Measurements from ENCODE around the gene PLCXD3.
A peak's percentile ranks its signal among the peaks of the same experiment; 100 is the strongest.

Gene PLCXD3

DNA sequence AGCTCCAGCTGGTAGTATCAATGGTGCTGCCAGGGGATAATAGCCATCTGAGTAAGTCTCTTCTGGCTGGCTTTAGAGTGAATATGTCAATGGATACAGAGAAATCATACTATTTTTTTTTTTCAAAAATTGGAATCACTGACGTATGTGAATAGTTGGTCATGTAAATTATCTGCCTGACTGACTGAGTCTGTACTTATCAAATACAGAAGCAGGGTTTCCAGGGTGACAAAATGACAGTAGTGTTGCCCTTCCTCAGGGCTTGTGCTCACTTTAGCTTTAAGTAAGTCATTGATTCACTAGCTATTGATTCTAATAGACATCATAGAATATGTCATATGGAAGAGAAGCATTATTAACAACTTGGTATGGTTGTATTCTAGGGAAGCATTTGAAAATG is 171.1 kb downstream of the PLCXD3 start:
- TF ChIP-seq, protein P1, sequence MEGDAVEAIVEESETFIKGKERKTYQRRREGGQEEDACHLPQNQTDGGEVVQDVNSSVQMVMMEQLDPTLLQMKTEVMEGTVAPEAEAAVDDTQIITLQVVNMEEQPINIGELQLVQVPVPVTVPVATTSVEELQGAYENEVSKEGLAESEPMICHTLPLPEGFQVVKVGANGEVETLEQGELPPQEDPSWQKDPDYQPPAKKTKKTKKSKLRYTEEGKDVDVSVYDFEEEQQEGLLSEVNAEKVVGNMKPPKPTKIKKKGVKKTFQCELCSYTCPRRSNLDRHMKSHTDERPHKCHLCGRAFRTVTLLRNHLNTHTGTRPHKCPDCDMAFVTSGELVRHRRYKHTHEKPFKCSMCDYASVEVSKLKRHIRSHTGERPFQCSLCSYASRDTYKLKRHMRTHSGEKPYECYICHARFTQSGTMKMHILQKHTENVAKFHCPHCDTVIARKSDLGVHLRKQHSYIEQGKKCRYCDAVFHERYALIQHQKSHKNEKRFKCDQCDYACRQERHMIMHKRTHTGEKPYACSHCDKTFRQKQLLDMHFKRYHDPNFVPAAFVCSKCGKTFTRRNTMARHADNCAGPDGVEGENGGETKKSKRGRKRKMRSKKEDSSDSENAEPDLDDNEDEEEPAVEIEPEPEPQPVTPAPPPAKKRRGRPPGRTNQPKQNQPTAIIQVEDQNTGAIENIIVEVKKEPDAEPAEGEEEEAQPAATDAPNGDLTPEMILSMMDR (IDR thresholded peaks at IDR 0.05) = no peak
- Histone ChIP-seq H3K27ac (no peak overlapping the region), H3K4me3 (no peak overlapping the region)
- no peak for DNase-seq (ENCODE audit: low spot score)

GRCh38 chr5:41338136-41338675 is 172.2 kb downstream of the PLCXD3 start:
- TF ChIP-seq, protein P1 (IDR thresholded peaks at IDR 0.05) = no peak
- Histone ChIP-seq H3K4me3 (no peak overlapping the region), H3K27ac (no peak overlapping the region)
- no peak for DNase-seq (ENCODE audit: low spot score)

DNA sequence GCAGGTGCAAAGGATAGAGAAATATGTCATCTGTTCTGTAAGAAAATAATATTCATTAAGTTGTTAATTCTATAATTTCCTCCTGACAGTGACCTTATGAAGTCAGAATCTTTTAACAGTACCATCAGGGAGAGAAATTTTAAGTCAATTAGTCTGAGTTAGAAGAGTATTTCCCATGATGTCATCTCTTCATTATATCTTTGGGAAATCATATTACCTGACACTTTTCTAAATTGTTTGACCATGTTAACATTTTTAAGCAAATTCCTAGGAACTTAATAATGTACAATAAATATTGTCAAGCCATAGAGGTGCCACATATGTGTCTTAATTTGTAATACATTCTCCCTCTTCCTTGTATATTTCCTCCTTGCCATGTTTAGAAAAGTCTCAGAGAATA is 172.7 kb downstream of the PLCXD3 start:
- no peak for DNase-seq (ENCODE audit: low spot score)
- no peak overlapping the region for H3K27ac ChIP-seq
- H3K4me3 ChIP-seq = no peak overlapping the region
- TF ChIP-seq, protein P1 (IDR thresholded peaks at IDR 0.05) = no peak

- DNase-seq (ENCODE audit: low spot score) = no peak
- TF ChIP-seq, protein P1 (IDR thresholded peaks at IDR 0.05) = no peak
- Histone ChIP-seq H3K4me3 (no peak overlapping the region), H3K27ac (no peak overlapping the region)
These were observed 173.2 kb downstream of the PLCXD3 start for GRCh38 chr5:41337216-41337615.

DNA sequence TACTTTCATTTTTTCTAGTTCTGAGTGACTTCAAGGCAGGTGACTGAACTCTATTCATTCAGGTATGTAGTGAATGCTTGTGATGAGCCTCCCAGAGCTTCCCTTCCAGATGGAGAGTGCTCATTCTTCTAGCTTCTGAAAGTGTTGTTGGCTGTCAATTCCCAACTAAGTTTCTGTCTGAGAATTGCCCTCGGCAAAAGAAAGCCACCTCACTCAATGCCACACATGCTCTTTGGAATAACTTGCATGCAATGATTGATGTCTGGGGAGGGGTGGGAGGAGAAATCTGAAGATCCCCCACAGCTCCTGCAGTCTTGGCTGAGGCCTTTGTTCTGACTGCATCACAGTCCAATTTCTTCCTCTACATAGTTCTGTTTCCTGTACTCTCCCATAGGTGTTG is 173.9 kb downstream of the PLCXD3 start:
- TF ChIP-seq, protein P1 (IDR thresholded peaks at IDR 0.05) = no peak

GRCh38 chr5:41335596-41336181 is 174.7 kb downstream of the PLCXD3 start:
- no peak overlapping the region for H3K27ac ChIP-seq
- DNase-seq (ENCODE audit: low spot score) = no peak
- TF ChIP-seq, protein P1 (IDR thresholded peaks at IDR 0.05) = no peak
- H3K4me3 ChIP-seq = no peak overlapping the region

More for the DNA sequence above, 173.9 kb downstream of the PLCXD3 start:
- Histone ChIP-seq H3K27ac (no peak overlapping the region), H3K4me3 (no peak overlapping the region)
- DNase-seq (ENCODE audit: low spot score) = no peak

DNA sequence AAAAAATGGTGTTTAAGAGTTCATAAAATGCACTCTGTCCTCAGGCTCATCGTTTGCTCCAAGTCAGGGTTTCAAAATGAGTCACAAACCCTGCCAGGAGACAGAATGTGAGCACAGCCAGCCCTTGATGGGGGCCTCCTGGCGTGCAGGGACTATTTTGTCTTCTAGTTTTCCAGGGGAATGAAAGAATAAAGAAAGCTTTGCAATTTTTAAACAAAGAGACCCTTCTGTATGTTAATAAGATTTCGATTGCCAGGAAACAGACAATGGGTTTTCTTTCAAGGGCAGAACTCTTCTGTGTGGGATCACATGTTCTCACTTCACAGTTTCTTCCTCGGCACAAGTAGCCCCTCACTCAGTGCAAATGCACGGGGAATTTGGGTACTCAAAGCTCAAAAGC is 175.6 kb downstream of the PLCXD3 start:
- TF ChIP-seq, protein P1 (IDR thresholded peaks at IDR 0.05) = no peak
- peak overlapping the region; percentile 47 for H3K4me3 ChIP-seq
- DNase-seq (ENCODE audit: low spot score) = no peak
- H3K27ac ChIP-seq = peak overlapping the region in 1 of 2 donors; percentile 15

Data from coronary artery (tissue), 2 donors.